Upper lobe of left lung (tissue), 6 donors: ENCODE measurements around the gene SLC25A21. TPM values are rescaled to one million over a fixed set of nuclear protein-coding genes. Genes with fewer than 3 reads are reported as not detected.
A peak's percentile ranks its signal among the peaks of the same experiment; 100 is the strongest.

Experiments used
- ATAC-seq, 2 donors: fragments of 200-7000 bp; cut with Tn5 transposase; one replicate each; pipeline ENCODE4 v1.9.1; 2022; ENCODE audit warnings: mild to moderate bottlenecking in 2 of 2, moderate library complexity in 2 of 2; ENCODE audit not compliant: low FRiP score in 2 of 2
- DNase-seq, 2 donors: peaks; one replicate each; pipeline ENCODE4 v3.0.0-alpha.2; 2019 to 2020
- H3K27ac ChIP-seq, 4 donors: fragments of 200-600 bp; sonication (generic); one replicate each; pipeline ENCODE4 v1.5.1; 2016 to 2019
- H3K27me3 ChIP-seq, 4 donors: fragments of 200-600 bp; sonication (generic); one replicate each; pipeline ENCODE4 v1.5.1; 2017 to 2019
- H3K36me3 ChIP-seq, 4 donors: fragments of 200-600 bp; sonication (generic); one replicate each; pipeline ENCODE4 v1.5.1; 2016 to 2019
- H3K4me1 ChIP-seq, 4 donors: fragments of 200-600 bp; sonication (generic); one replicate each; pipeline ENCODE4 v1.5.1; 2018 to 2019
- H3K4me3 ChIP-seq, 4 donors: fragments of 200-600 bp; sonication (generic); one replicate each; pipeline ENCODE4 v1.5.1; 2017 to 2019; ENCODE audit warnings: mild to moderate bottlenecking in 2 of 4, moderate library complexity in 1 of 4
- H3K9me3 ChIP-seq, 4 donors: fragments of 200-600 bp; sonication (generic); one replicate each; pipeline ENCODE4 v1.5.1; 2018 to 2019
- EP300 ChIP-seq, 4 donors: sonication (generic); formaldehyde crosslinking; IDR thresholded peaks; one replicate each; pipeline ENCODE4 v1.5.1; 2017; ENCODE audit warnings: antibody characterized with exemption in 4 of 4, control low read depth in 2 of 4
- POLR2A ChIP-seq, 4 donors: fragments of 450-650 bp; IDR thresholded peaks; one replicate each; pipeline ENCODE4 v1.5.1; 2016 to 2017; ENCODE audit warnings: antibody characterized with exemption in 4 of 4, mild to moderate bottlenecking in 2 of 4
- POLR2AphosphoS5 ChIP-seq, 2 donors: sonication (generic); formaldehyde crosslinking; IDR thresholded peaks; one replicate each; pipeline ENCODE4 v1.5.1; 2017; ENCODE audit warnings: antibody characterized with exemption in 2 of 2
- WGBS, 2 donors: methylation state at CpG; one replicate each; pipeline ENCODE4 v1.1.5; 2017 to 2018; 5-methylcytosine and 5-hydroxymethylcytosine counted together
- total RNA-seq, 6 donors: library from RNA; depleted of rRNA in 4 of 6; stranded (reverse); fragments of >200 nt in 4 of 6; gene quantifications; one replicate each; pipeline versions ENCODE4 v1.1.0 to v1.2.1, GENCODE V29; 2016 to 2021
- TF ChIP-seq, protein P1 (sequence below), 6 experiments: fragments of 450-650 bp in 4 of 6; fragments of 200-600 bp in 2 of 6; sonication (generic) in 2 of 6; IDR thresholded peaks; one replicate each; pipeline ENCODE4 v1.5.1; 2016 to 2019; ENCODE audit warnings: antibody characterized with exemption in 6 of 6
- donor health status: DM: no; HTN: no; CAD: no; lungs with moderate emphysema.
- donor health status: DM: no; HTN: yes; CAD: no; lungs with severe emphysema.

Gene SLC25A21
- total RNA-seq, 6 donors from 2014 or later = 0.15 to 1.7 (median 0.30) TPM; not detected in 3

GRCh38 chr14:37201724-37202123 lies 29.3 kb upstream of the SLC25A21 start:
- WGBS, 2 donors = 88 to 95% methylated on average over 2 of the region's 2 CpGs
- Histone ChIP-seq H3K4me3 (no peak overlapping the region), H3K27ac (no peak overlapping the region), H3K36me3 (no peaks in the 10 kb centered on the region), H3K27me3 (no peaks in the 10 kb centered on the region), H3K9me3 (peaks cover 0 to 12% (median 6%) of the 10 kb centered on the region in 4 donors), H3K4me1 (peaks cover 0 to 10% (median 4%) of the 10 kb centered on the region in 4 donors)
- DNase-seq (no peak), ATAC-seq (no peak)
- TF ChIP-seq POLR2A (IDR thresholded peaks at IDR 0.05) (no peak), EP300 (IDR thresholded peaks at IDR 0.05) (no peak), POLR2AphosphoS5 (IDR thresholded peaks at IDR 0.05) (no peak)
- TF ChIP-seq, protein P1, sequence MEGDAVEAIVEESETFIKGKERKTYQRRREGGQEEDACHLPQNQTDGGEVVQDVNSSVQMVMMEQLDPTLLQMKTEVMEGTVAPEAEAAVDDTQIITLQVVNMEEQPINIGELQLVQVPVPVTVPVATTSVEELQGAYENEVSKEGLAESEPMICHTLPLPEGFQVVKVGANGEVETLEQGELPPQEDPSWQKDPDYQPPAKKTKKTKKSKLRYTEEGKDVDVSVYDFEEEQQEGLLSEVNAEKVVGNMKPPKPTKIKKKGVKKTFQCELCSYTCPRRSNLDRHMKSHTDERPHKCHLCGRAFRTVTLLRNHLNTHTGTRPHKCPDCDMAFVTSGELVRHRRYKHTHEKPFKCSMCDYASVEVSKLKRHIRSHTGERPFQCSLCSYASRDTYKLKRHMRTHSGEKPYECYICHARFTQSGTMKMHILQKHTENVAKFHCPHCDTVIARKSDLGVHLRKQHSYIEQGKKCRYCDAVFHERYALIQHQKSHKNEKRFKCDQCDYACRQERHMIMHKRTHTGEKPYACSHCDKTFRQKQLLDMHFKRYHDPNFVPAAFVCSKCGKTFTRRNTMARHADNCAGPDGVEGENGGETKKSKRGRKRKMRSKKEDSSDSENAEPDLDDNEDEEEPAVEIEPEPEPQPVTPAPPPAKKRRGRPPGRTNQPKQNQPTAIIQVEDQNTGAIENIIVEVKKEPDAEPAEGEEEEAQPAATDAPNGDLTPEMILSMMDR (IDR thresholded peaks at IDR 0.05) = no peak

- ATAC-seq = no peak
- no peak for DNase-seq
- no peaks in the 10 kb centered on the region for H3K36me3 ChIP-seq
- peak overlapping the region in 1 of 4 donors; percentile 81 for H3K27ac ChIP-seq
- peaks cover 0 to 13% (median 6%) of the 10 kb centered on the region in 4 donors for H3K4me1 ChIP-seq
- H3K27me3 ChIP-seq = no peaks in the 10 kb centered on the region
- peak overlapping the region in 1 of 4 donors; percentile 69 for H3K4me3 ChIP-seq
- H3K9me3 ChIP-seq = no peaks in the 10 kb centered on the region
- WGBS, 2 donors = 93 to 97% methylated on average over 5 of the region's 5 CpGs
- TF ChIP-seq POLR2A (IDR thresholded peaks at IDR 0.05) (no peak), POLR2AphosphoS5 (IDR thresholded peaks at IDR 0.05) (no peak), EP300 (IDR thresholded peaks at IDR 0.05) (no peak)
- TF ChIP-seq, protein P1 (IDR thresholded peaks at IDR 0.05) = no peak
Observed at GRCh38 chr14:37198907-37199306, 26.5 kb upstream of the SLC25A21 start.

- H3K9me3 ChIP-seq = no peaks in the 10 kb centered on the region
- peak overlapping the region; percentile 79 to 88 (median 84) for H3K27ac ChIP-seq
- no peaks in the 10 kb centered on the region for H3K36me3 ChIP-seq
- no peaks in the 10 kb centered on the region for H3K27me3 ChIP-seq
- no peak for DNase-seq
- WGBS, 2 donors = 9 to 14% methylated on average over 11 of the region's 11 CpGs
- H3K4me1 ChIP-seq = peaks cover 0 to 13% (median 6%) of the 10 kb centered on the region in 4 donors
- no peak for TF ChIP-seq POLR2AphosphoS5 (IDR thresholded peaks at IDR 0.05)
- TF ChIP-seq, protein P1 (IDR thresholded peaks at IDR 0.05) = peak in 1 of 6 experiments; percentile 26
- TF ChIP-seq POLR2A (IDR thresholded peaks at IDR 0.05) = no peak
- no peak for TF ChIP-seq EP300 (IDR thresholded peaks at IDR 0.05)
- H3K4me3 ChIP-seq = peak overlapping the region; percentile 46 to 69 (median 56)
- ATAC-seq = peak in 1 of 2 donors; percentile 6
Observed at GRCh38 chr14:37198273-37198598, 25.8 kb upstream of the SLC25A21 start.

DNA sequence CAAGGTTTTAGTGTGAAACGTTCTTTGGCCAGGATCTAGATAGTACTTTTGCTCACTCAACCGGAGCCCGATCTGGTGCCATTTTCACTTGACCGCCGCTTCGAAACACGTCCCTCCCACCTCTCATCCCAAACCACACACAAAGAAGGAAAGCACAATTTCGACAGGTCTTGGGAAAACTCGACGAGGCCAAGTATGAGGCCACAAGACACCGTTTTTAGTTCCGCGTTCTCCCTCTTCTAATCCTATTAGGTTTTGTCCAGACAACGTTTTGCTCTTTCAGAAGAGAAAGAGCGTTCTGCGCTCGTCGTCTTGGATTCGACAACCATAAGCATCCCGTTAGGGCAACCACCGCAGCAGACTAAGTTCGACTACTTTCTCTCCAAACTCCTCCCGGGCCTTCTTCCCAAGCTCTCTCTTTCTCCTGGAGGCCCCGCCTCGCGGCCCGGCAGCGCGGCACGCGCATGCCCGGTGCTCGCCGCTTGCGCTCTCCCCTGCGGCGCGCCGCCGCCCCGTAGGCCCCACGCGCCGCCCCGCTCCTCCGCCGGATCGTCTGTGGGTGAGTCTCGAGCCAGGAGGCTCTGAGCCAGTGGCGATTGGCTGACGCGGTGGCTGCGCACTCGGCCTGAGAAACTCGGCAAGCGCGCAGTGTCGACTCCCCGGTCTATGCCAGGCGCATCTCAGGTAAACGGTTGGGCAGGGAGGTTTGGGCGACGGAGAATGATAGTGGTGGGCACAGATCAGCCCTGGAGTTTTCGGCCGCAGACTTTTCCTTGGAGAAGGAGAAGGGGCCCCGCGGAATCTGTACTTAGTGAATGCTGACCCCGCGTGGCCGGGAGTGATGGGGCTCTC lies 25.2 kb upstream of the SLC25A21 start, which contains the start of gene MIPOL1:
MIPOL1 (plus strand) TSS at position 517 of the 852 bp plus-strand sequence. CDS start 49,952 bp downstream, outside the sequence.
- 4 to 7% methylated on average over 47 to 70 of the region's 70 CpGs for WGBS, 2 donors

More for the DNA sequence above, 25.2 kb upstream of the SLC25A21 start, which contains the start of gene MIPOL1:
- peak within 1 kb of the TSS; percentile 46 to 69 (median 56) for H3K4me3 ChIP-seq
- H3K27me3 ChIP-seq = no peaks in the 10 kb centered on the region
- H3K27ac ChIP-seq = peak within 1 kb of the TSS; percentile 79 to 88 (median 84)
- no peaks in the 10 kb centered on the region for H3K36me3 ChIP-seq
- peaks cover 0 to 13% (median 6%) of the 10 kb centered on the region in 4 donors for H3K4me1 ChIP-seq
- peak; percentile 74 to 97 for DNase-seq
- ATAC-seq = peak; percentile 96 to 100
- TF ChIP-seq EP300 (IDR thresholded peaks at IDR 0.05) = no peak
- TF ChIP-seq, protein P1 (IDR thresholded peaks at IDR 0.05) = peak in 4 of 6 experiments; percentile 13 to 24 (median 20)
- TF ChIP-seq POLR2A (IDR thresholded peaks at IDR 0.05) = peak in 3 of 4 donors; percentile 32 to 66 (median 38)
- peak in 1 of 2 donors; percentile 48 for TF ChIP-seq POLR2AphosphoS5 (IDR thresholded peaks at IDR 0.05)
- no peaks in the 10 kb centered on the region for H3K9me3 ChIP-seq
